AG20443 (cell line): ENCODE measurements around the gene TMEM233.
"Not testable (repeated sequence)": the region's sequence is repeated elsewhere in the genome, so short reads cannot be mapped to it uniquely, and the experiment has no call there.

Experiments
- DNase-seq: peaks from one replicate; pipeline ENCODE4 v3.0.0; 2012; ENCODE audit warnings: low spot score, mixed read lengths

Gene TMEM233

GRCh38 chr12:119658166-119658565 is 64.6 kb downstream of the TMEM233 start:
- DNase-seq, result not testable (repeated sequence)

- peak; percentile 63 for DNase-seq
Observed at GRCh38 chr12:119659289-119659897, 65.8 kb downstream of the TMEM233 start.

- no peak for DNase-seq
Observed at GRCh38 chr12:119660076-119660475, 66.5 kb downstream of the TMEM233 start.

GRCh38 chr12:119661882-119662281 is 68.3 kb downstream of the TMEM233 start:
- no peak for DNase-seq

- no peak for DNase-seq
Observed at GRCh38 chr12:119664642-119665041, 71.1 kb downstream of the TMEM233 start.

- no peak for DNase-seq
Observed at GRCh38 chr12:119665164-119665929, 71.8 kb downstream of the TMEM233 start.

- no peak for DNase-seq
Observed at GRCh38 chr12:119666226-119666795, 72.7 kb downstream of the TMEM233 start.

- DNase-seq, result no peak
Observed at GRCh38 chr12:119666900-119667576, 73.5 kb downstream of the TMEM233 start.

GRCh38 chr12:119667577-119668323 is 74.2 kb downstream of the TMEM233 start, which contains the start of gene PRKAB1:
Gene PRKAB1, plus strand, starts transcription at chr12:119668133. Its CDS starts 112 bp downstream, at chr12:119668245.
- peak; percentile 100 for DNase-seq

- no peak for DNase-seq
Observed at GRCh38 chr12:119668324-119668841, 74.8 kb downstream of the TMEM233 start.

GRCh38 chr12:119669744-119670472 is 76.3 kb downstream of the TMEM233 start:
- DNase-seq, result no peak

GRCh38 chr12:119671070-119671469 is 77.5 kb downstream of the TMEM233 start:
- DNase-seq, result no peak

- no peak for DNase-seq
Observed at GRCh38 chr12:119672194-119672593, 78.6 kb downstream of the TMEM233 start.

GRCh38 chr12:119673634-119674033 is 80.1 kb downstream of the TMEM233 start:
- DNase-seq, result no peak

- no peak for DNase-seq
Observed at GRCh38 chr12:119674560-119674959, 81.0 kb downstream of the TMEM233 start.

GRCh38 chr12:119676022-119676421 is 82.4 kb downstream of the TMEM233 start:
- DNase-seq, result no peak

- DNase-seq, result no peak
Observed at GRCh38 chr12:119676573-119676972, 83.0 kb downstream of the TMEM233 start.

GRCh38 chr12:119678459-119678858 is 84.9 kb downstream of the TMEM233 start:
- no peak for DNase-seq

GRCh38 chr12:119679081-119679480 is 85.5 kb downstream of the TMEM233 start:
- no peak for DNase-seq

GRCh38 chr12:119679490-119679889 is 85.9 kb downstream of the TMEM233 start:
- no peak for DNase-seq

- no peak for DNase-seq
Observed at GRCh38 chr12:119681111-119681510, 87.5 kb downstream of the TMEM233 start.
